Left renal pelvis (tissue), 4 donors: ENCODE measurements around the gene WWP2. TPM values are rescaled to one million over a fixed set of nuclear protein-coding genes. Genes with fewer than 3 reads are reported as not detected.
"Not testable (repeated sequence)": the region's sequence is repeated elsewhere in the genome, so short reads cannot be mapped to it uniquely, and the experiment has no call there.

Source experiments
- DNase-seq, 4 donors: peaks; one replicate each; pipeline ENCODE4 v3.0.0-alpha.2; 2013; ENCODE audit warnings: low read depth in 4 of 4, low spot score in 3 of 4
- polyA plus RNA-seq, 4 donors: library from polyadenylated mRNA; unstranded; fragments of 120-200 nt; gene quantifications; one replicate each; pipeline ENCODE4 v1.2.1, GENCODE V29; 2013; ENCODE audit not compliant: insufficient read length in 4 of 4

Gene WWP2
- polyA plus RNA-seq, 4 donors, result 29.9 to 50.5 (median 40.8) TPM

DNA sequence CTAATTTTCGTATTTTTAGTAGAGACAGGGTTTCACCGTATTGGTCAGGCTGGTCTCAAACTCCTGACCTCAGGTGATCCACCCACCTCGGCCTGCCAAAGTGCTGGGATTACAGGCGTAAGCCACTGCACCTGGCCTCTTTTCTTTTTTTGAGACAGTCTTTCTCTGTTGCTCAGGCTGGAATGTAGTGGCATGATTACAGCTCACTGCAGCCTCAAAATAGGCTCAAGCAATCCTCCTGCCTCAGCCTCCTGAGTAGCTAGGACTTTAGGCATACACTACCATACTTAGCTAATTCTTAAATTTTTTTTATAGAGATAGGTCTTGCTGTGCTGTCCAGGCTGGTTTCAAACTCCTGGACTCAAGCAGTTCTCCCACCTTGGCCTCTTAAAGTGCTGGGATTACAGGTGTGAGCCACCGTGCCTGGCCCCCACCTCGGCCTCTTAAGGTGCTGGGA is 29.3 kb downstream of the WWP2 start:
- DNase-seq, result not testable (repeated sequence)

DNA sequence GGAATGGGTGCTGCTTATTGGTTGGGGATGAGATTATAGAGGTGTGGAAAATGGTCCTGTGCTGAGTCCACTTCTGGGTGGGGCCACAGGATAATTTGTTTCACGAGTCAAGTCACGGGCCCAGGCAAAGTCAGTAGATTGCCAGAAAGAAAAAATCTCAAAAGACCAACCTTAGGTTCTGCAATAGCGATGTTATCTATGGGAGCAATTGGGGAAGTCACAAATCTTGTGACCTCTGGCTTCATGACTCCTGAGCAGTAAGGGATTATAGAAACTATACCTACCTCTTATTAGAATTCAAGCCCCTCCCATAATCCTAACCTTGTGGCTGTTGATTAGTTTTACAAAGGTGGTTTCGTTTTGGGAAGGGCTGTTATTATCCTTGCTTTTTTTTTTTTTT is 31.4 kb downstream of the WWP2 start:
- no peak for DNase-seq

- DNase-seq, result no peak
Observed at GRCh38 chr16:69794486-69794885, 32.4 kb downstream of the WWP2 start.

DNA sequence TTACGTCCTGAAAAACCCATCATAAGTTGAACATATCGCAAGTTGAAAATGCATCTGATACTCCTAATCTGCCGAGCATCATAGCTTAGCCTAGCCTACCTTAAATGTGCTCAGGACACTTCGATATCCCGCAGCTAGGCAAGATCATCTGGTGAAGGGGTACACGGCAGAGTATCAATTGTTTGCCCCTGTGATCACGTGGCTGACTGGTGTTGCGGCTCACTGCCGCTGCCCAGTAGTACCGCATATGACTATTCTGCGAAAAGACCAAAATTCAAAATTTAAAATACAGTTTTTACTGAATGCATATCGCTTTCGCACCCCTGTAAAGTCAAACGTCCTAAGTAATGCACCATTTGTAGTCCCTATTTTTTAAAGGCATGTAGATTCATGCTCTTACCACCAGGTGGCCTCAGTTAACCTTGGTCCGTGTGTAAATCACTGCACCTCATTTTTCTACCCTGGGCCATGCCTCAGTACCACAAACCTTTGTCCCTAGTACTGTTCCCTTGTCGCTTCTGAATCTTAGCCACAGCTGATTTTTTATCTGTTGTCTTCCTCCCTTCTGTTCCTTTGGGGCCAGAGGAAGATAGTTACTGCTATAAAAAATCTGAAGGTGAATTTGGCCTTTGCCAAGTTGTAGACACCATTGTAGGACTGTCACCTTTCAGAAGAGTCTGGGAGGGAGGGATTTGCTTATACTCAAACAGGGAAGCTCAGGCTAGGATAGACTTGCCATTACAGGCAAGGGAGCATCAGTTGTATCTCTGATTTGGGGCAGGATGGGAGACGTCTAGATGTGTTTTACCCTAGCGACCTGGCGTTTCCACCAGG is 34.4 kb downstream of the WWP2 start:
- peak; percentile 44 to 67 (median 50) for DNase-seq

DNA sequence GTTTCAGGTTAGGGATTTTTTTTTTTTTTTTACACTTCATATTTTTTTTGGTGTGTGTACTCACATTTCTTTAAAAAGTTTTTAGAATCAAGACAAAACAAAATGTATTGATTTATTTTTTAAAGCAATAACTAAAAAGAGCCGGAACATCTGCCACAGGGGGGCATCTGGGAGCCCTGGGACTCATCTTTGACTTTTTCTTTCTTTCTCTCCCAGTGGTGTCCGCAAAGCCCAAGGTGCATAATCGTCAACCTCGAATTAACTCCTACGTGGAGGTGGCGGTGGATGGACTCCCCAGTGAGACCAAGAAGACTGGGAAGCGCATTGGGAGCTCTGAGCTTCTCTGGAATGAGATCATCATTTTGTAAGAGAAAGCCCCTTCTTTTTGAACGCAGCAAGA is 36.3 kb downstream of the WWP2 start:
- no peak for DNase-seq

DNA sequence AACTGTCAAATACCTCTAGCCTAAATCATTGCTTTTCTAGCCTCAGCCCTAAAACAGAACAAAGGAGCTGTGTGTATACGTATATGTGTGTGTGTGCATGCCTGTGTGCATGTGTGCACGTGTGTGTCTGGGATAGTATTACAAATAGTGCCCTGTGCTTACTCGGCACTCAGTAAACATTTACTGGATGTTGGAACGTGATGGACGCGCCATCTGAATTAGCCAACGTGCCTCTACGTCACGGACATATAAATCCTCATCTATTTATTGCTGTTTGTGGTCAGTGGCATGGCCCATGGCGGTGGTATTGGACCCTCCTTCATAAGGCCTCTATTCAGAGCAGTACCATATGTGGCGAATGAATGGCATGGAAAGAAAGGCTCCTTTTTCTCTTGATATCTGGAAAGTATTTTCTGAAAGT is 37.5 kb downstream of the WWP2 start:
- DNase-seq, result no peak

GRCh38 chr16:69804297-69804696 is 42.2 kb downstream of the WWP2 start:
- DNase-seq, result no peak

DNA sequence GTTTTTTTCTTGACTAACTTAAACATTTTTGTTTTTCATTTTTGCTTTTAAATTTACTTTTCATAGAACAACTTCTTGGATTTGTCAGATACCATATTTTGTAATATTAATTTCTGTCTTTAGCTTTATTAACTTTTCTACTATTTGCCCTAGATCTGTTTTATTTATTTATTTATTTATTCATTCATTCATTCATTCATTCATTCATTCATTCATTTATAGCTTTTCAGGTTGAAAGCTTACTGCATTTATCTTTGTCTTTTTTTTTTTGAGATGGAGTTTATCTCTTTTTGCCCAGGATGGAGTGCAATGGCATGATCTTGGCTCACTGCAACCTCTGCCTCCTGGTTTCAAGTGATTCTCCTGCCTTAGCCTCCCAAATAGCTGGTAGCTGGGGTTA is 44.6 kb downstream of the WWP2 start:
- not testable (repeated sequence) for DNase-seq

DNA sequence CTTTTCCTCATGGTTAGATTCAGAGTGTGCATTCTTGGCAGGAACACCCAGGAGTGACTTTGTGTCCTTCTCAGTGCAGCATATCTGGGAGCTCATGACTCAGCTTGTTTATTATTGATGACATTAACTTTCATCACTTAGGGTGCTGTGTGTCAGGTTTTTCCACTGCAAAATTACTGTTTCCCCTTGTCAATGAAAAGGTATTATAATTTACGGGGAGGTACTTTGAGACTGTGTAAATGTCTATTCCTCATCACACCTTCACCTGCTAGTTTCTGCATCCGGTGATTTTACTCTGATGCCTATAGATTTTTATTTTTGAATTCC is 50.5 kb downstream of the WWP2 start:
- DNase-seq, result no peak

DNA sequence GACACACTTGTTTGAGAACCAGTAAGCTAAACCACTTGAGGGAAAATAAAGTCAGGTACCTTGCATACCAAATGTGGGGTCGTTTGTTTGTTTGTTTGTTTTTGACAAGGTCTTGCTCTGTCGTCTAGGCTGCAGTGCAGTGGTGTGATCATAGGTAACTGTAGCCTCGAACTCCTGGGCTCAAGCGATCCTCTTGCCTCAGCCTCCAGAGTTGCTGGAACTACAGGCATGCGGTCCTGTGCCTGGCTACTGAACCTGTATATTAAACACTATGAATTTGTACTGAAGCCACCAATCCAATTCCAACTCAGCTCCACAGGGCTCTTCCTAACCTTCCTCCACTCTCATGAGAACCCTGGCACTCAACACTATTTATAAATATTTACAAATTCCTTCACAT is 51.9 kb downstream of the WWP2 start:
- DNase-seq, result no peak

GRCh38 chr16:69814561-69814960 is 52.4 kb downstream of the WWP2 start:
- no peak for DNase-seq

DNA sequence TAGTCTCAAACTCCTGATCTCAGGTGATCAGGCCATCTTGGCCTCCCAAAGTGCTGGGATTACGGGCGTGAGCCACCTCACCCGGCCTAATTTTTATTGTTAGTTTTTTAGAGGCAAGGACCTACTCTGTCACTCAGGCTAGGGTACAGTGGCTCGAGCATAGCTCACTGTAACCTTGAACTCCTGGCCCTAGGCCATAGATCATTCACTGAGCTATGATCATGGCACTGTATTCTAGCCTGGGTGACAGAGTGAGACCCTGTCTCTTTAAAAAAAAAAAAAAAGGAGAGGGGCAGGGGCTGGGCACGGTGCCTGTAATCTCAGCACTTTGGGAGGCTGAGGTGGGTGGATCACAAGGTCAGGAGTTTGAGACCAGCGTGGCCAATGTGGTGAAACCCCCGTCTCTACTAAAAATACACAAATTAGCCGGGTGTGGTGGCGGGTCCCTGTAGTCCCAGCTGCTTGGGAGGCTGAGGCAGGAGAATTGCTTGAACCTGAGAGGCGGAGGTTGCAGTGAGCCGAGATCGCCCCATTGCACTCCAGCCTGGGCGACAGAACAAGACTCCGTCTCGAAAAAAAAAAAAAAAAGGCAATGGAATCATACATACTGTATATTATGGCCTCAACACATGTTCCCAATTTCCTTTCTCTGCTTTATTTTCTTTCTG is 53.2 kb downstream of the WWP2 start:
- DNase-seq, result not testable (repeated sequence)

GRCh38 chr16:69816996-69817395 is 54.9 kb downstream of the WWP2 start:
- no peak for DNase-seq

GRCh38 chr16:69818891-69819545 is 56.9 kb downstream of the WWP2 start:
- DNase-seq, result no peak

- DNase-seq, result no peak
Observed at GRCh38 chr16:69820926-69821541, 58.9 kb downstream of the WWP2 start.

- no peak for DNase-seq
Observed at GRCh38 chr16:69821844-69822173, 59.7 kb downstream of the WWP2 start.

GRCh38 chr16:69822174-69822935 is 60.2 kb downstream of the WWP2 start:
- DNase-seq, result no peak

DNA sequence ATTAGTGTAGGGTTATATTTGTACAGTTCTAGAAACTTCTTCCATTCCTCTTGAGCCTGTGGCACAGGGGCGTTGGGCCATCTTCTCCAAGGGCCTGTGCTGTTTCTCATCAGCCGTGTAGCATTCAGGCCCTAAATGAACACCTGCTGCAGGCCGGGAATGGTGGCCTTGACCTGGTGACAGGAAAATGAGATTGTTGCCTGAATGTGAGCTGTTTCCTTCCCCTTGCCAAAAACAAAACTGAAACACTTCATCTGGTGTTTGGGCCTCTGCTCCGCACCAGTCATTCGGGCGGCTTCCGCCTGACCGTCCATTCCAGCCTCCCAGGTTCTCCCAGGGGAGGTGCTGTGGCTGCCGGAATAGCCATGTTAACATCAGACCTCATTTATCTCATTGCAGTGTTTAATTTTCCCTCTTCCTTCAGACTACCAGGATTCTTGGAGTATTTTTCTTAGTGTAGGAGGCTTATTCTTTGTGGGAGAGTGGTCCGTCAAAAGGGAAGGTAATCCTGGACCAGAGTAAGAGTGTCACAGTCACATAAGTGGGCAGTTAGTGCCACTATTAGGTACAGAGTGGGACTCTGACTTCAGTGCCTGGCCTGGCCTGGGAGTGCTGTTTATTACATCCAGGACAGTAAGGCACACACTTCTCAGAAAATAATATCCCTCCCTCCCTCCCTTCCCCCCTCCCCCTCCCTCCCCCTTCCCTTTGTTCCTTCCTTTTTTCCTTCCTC is 61.9 kb downstream of the WWP2 start:
- DNase-seq, result no peak

GRCh38 chr16:69824564-69825142 is 62.5 kb downstream of the WWP2 start:
- DNase-seq, result not testable (repeated sequence)

DNA sequence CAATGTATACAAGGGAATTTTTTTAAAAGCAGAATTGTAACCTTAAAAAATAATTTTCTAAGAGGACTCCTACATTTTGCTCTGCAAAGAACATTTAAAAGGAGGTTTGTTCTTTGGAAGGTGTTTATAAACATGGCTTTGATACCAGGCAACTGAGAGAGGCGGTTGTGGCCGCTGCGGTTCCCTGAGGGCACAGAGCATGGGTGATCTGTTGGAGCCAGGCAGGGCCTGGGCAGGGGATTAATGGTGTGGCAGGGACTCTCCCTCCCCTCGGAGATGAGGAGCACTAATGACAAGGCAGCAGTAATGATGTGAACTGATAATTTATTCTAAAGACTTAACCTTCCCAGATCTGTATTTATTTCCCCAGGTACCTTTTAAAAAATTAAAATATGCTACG is 65.4 kb downstream of the WWP2 start:
- DNase-seq, result no peak
